HG03135 (cell line): Measurements from ENCODE around the gene PTPRK.

Experiments used
- ATAC-seq: cut with Tn5 transposase; IDR thresholded peaks from one replicate; pipeline ENCODE4 v1.9.1; 2021; ENCODE audit warnings: mild to moderate bottlenecking, moderate library complexity; ENCODE audit not compliant: unreplicated experiment

PTPRK gene

GRCh38 chr6:128252341-128253176 is 267.8 kb downstream of the PTPRK start:
- ATAC-seq, result peak; percentile 58

- ATAC-seq, result no peak
Observed at GRCh38 chr6:128251445-128252340, 268.7 kb downstream of the PTPRK start.

- no peak for ATAC-seq
Observed at GRCh38 chr6:128250370-128251070, 269.9 kb downstream of the PTPRK start.

- ATAC-seq, result no peak
Observed at GRCh38 chr6:128249429-128249828, 271.0 kb downstream of the PTPRK start.

- no peak for ATAC-seq
Observed at GRCh38 chr6:128246472-128247260, 273.7 kb downstream of the PTPRK start.

GRCh38 chr6:128244751-128245405 is 275.5 kb downstream of the PTPRK start:
- ATAC-seq, result no peak

GRCh38 chr6:128242765-128243403 is 277.5 kb downstream of the PTPRK start:
- ATAC-seq, result no peak

- peak; percentile 48 for ATAC-seq
Observed at GRCh38 chr6:128241216-128241615, 279.2 kb downstream of the PTPRK start.

- peak; percentile 58 for ATAC-seq
Observed at GRCh38 chr6:128240024-128240428, 280.4 kb downstream of the PTPRK start.

- ATAC-seq, result no peak
Observed at GRCh38 chr6:128239146-128239545, 281.3 kb downstream of the PTPRK start.

GRCh38 chr6:128238225-128238624 is 282.2 kb downstream of the PTPRK start:
- no peak for ATAC-seq

- ATAC-seq, result no peak
Observed at GRCh38 chr6:128235556-128235955, 284.8 kb downstream of the PTPRK start.

- ATAC-seq, result no peak
Observed at GRCh38 chr6:128233531-128233930, 286.9 kb downstream of the PTPRK start.

GRCh38 chr6:128230267-128230989 is 290.0 kb downstream of the PTPRK start:
- no peak for ATAC-seq

GRCh38 chr6:128225612-128226011 is 294.8 kb downstream of the PTPRK start:
- ATAC-seq, result no peak

GRCh38 chr6:128216917-128217316 is 303.5 kb downstream of the PTPRK start:
- ATAC-seq, result no peak

- ATAC-seq, result no peak
Observed at GRCh38 chr6:128209771-128210170, 310.6 kb downstream of the PTPRK start.

GRCh38 chr6:128208851-128209580 is 311.4 kb downstream of the PTPRK start:
- no peak for ATAC-seq
